B cell (primary cell): Measurements from ENCODE around the gene ZMAT5. TPM values are rescaled to one million over a fixed set of nuclear protein-coding genes. Genes with fewer than 3 reads are reported as not detected.

Experiments
- ATAC-seq: fragments of 200-7000 bp; cut with Tn5 transposase; one replicate; pipeline ENCODE4 v1.10.0; 2021; ENCODE audit warnings: low read depth, mild to moderate bottlenecking, moderate number of reproducible peaks, moderate library complexity
- CTCF ChIA-PET: fragments of 350-600 bp; sonication (Branson Sonifier 250); formaldehyde crosslinking; loops from one replicate; lab custom pipeline; 2021; ENCODE audit warnings: antibody characterized with exemption, inconsistent platforms; lab: Charles Lee
- POLR2A ChIA-PET: fragments of 350-600 bp; sonication (Branson Sonifier 250); formaldehyde crosslinking; loops from one replicate; lab custom pipeline; 2021; ENCODE audit warnings: antibody characterized with exemption; lab: Charles Lee
- DNase-seq: peaks from one replicate; pipeline ENCODE4 v3.0.0; 2013
- H2AFZ ChIP-seq: 2 replicates; pipeline ENCODE4 v1.6.1; 2012; ENCODE audit warnings: mild to moderate bottlenecking, low read depth, low read length; ENCODE audit not compliant: insufficient read depth, poor library complexity, severe bottlenecking
- H3K27ac ChIP-seq, 2 donors: 1 replicate in 1 of 2; 2 replicates in 1 of 2; pipeline ENCODE4 v1.5.1; 2012 to 2013; ENCODE audit warnings: low read length in 2 of 2, mild to moderate bottlenecking in 2 of 2, moderate library complexity in 1 of 2
- H3K27me3 ChIP-seq, 4 experiments: fragments of 200-600 bp in 1 of 4; sonication (generic) in 1 of 4; replicated peaks in 1 of 4; 1 replicate in 2 of 4; 2 replicates in 2 of 4; pipeline versions ENCODE4 v1.6.1 to v1.7.0; 2013 to 2016; ENCODE audit warnings: low read length in 3 of 4, mild to moderate bottlenecking in 2 of 4, mixed read lengths in 1 of 4, moderate library complexity in 1 of 4; ENCODE audit not compliant: insufficient read depth in 4 of 4, control insufficient read depth in 3 of 4; ENCODE audit errors: control extremely low read depth in 1 of 4
- H3K36me3 ChIP-seq, 2 experiments: replicated peaks in 1 of 2; 1 replicate in 1 of 2; 2 replicates in 1 of 2; pipeline versions ENCODE4 v1.6.1 to v1.7.1; 2013; ENCODE audit warnings: low read length in 1 of 2; ENCODE audit not compliant: insufficient read depth in 2 of 2, control insufficient read depth in 1 of 2; ENCODE audit errors: control extremely low read depth in 1 of 2, extremely low read depth in 1 of 2
- H3K4me1 ChIP-seq, 2 donors: fragments of 200-600 bp in 1 of 2; sonication (generic) in 1 of 2; 1 replicate in 1 of 2; 2 replicates in 1 of 2; pipeline versions ENCODE4 v1.5.1 to v1.6.1; 2013 to 2017; ENCODE audit warnings: low read length in 2 of 2; ENCODE audit not compliant: control insufficient read depth in 2 of 2, insufficient read depth in 2 of 2
- H3K4me2 ChIP-seq: replicated peaks from 2 replicates; pipeline ENCODE3; 2012; ENCODE audit warnings: mild to moderate bottlenecking, low read depth, low read length; ENCODE audit not compliant: poor library complexity, severe bottlenecking
- H3K4me3 ChIP-seq, 5 experiments: fragments of 200-600 bp in 1 of 5; sonication (generic) in 1 of 5; 1 replicate in 3 of 5; 2 replicates in 2 of 5; pipeline versions ENCODE4 v1.5.1 to v1.7.0; 2011 to 2016; ENCODE audit warnings: low read length in 4 of 5, mild to moderate bottlenecking in 4 of 5, low read depth in 2 of 5, control low read depth in 1 of 5, moderate library complexity in 1 of 5; ENCODE audit not compliant: insufficient read depth in 1 of 5; ENCODE audit errors: control extremely low read depth in 1 of 5, extremely low read depth in 1 of 5
- H3K79me2 ChIP-seq: fragments of 200-600 bp; sonication (generic); one replicate; pipeline ENCODE4 v1.6.0; 2016; ENCODE audit warnings: low read length; ENCODE audit not compliant: control insufficient read depth, insufficient read depth
- H3K9ac ChIP-seq: fragments of 200-600 bp; sonication (generic); 2 replicates; pipeline ENCODE4 v1.6.1; 2017; ENCODE audit warnings: mild to moderate bottlenecking, low read length, moderate library complexity
- H3K9me3 ChIP-seq, 3 donors: one replicate each; pipeline versions ENCODE4 v1.6.1 to v1.7.1; 2013; ENCODE audit warnings: low read length in 2 of 3; ENCODE audit not compliant: control insufficient read depth in 2 of 3, insufficient read depth in 1 of 3; ENCODE audit errors: control extremely low read depth in 1 of 3
- H4K20me1 ChIP-seq: 2 replicates; pipeline ENCODE4 v1.6.0; 2012; ENCODE audit warnings: mild to moderate bottlenecking, low read length; ENCODE audit not compliant: insufficient read depth, control insufficient read depth, poor library complexity, severe bottlenecking
- H3K27ac Mint-ChIP-seq: one replicate; pipeline ENCODE4 v1.8.0; 2021; ENCODE audit warnings: mixed read lengths
- H3K27me3 Mint-ChIP-seq: one replicate; pipeline ENCODE4 v1.8.0; 2021; ENCODE audit warnings: mixed read lengths
- H3K4me1 Mint-ChIP-seq: one replicate; pipeline ENCODE4 v1.8.0; 2021; ENCODE audit warnings: mixed read lengths
- H3K4me3 Mint-ChIP-seq: one replicate; pipeline ENCODE4 v1.8.0; 2021; ENCODE audit warnings: mixed read lengths
- H3K9me3 Mint-ChIP-seq: one replicate; pipeline ENCODE4 v1.8.0; 2022; ENCODE audit warnings: mixed read lengths; ENCODE audit not compliant: insufficient read depth
- EZH2 ChIP-seq: IDR thresholded peaks from 2 replicates; pipeline ENCODE4 v1.6.1; 2012; ENCODE audit warnings: borderline replicate concordance, low read depth, mild to moderate bottlenecking, moderate library complexity, low read length; ENCODE audit not compliant: insufficient read depth, poor library complexity, severe bottlenecking
- WGBS: methylation state at CpG from one replicate; pipeline ENCODE4 v1.1.5; 2013; ENCODE audit warnings: missing lambda C conversion rate; ENCODE audit not compliant: insufficient coverage; 5-methylcytosine and 5-hydroxymethylcytosine counted together
- intact Hi-C: fragments of 100-400 bp; cut with micrococcal nuclease; formaldehyde crosslinking; loops from one replicate; pipeline ENCODE4 v1.10.0; 2022
- polyA plus RNA-seq: library from polyadenylated mRNA; depleted of rRNA; stranded (reverse); fragments of >200 nt; gene quantifications from 2 replicates; pipeline ENCODE4 v1.2.3, GENCODE V29; 2012
- total RNA-seq, 2 donors: library from RNA; stranded (reverse); fragments of 120-200 nt in 1 of 2; gene quantifications; 1 replicate in 1 of 2; 2 replicates in 1 of 2; pipeline versions ENCODE4 v1.2.3 to v1.2.4, GENCODE V29; 2013 to 2022
- TF ChIP-seq, protein P1 (sequence below): fragments of 200-600 bp; IDR thresholded peaks from one replicate; pipeline ENCODE4 v1.8.0; 2022; ENCODE audit warnings: antibody characterized with exemption, mild to moderate bottlenecking

Gene ZMAT5
- total and polyA plus RNA-seq, 2 donors (not counting 1 experiment from before 2014, with no cell fraction given), result 17.8 to 26.3 TPM

GRCh38 chr22:29816539-29816938, 49.7 kb upstream of the ZMAT5 start:
- no peaks in the 10 kb centered on the region for H3K79me2 ChIP-seq
- H3K9me3 Mint-ChIP-seq, result no peaks in the 10 kb centered on the region
- WGBS, result 98% methylated on average over 5 of the region's 6 CpGs
- H2AFZ ChIP-seq, result no peak overlapping the region
- H3K4me1 ChIP-seq, result no peaks in the 10 kb centered on the region
- H3K36me3 ChIP-seq, result peaks cover 4 to 84% of the 10 kb centered on the region in 2 experiments
- intact Hi-C loops, result no loop called here
- H3K4me3 ChIP-seq, result no peak overlapping the region
- no peak overlapping the region for H3K4me3 Mint-ChIP-seq
- DNase-seq (no peak), ATAC-seq (no peak)
- H3K9me3 ChIP-seq, result no peaks in the 10 kb centered on the region
- no peaks in the 10 kb centered on the region for H3K27me3 Mint-ChIP-seq
- H3K4me2 ChIP-seq, result no peak overlapping the region
- no peak overlapping the region for H3K27ac ChIP-seq
- no peak overlapping the region for H3K27ac Mint-ChIP-seq
- no peaks in the 10 kb centered on the region for H3K4me1 Mint-ChIP-seq
- no peaks in the 10 kb centered on the region for H4K20me1 ChIP-seq
- ChIA-PET CTCF (interaction anchor here (1.1 kb wide), 1 partner anchor 187 kb away, joined by 3 read pairs; no protein-coding TSS in a partner anchor), POLR2A (no interaction called here)
- no peak for TF ChIP-seq EZH2
- TF ChIP-seq, protein P1, sequence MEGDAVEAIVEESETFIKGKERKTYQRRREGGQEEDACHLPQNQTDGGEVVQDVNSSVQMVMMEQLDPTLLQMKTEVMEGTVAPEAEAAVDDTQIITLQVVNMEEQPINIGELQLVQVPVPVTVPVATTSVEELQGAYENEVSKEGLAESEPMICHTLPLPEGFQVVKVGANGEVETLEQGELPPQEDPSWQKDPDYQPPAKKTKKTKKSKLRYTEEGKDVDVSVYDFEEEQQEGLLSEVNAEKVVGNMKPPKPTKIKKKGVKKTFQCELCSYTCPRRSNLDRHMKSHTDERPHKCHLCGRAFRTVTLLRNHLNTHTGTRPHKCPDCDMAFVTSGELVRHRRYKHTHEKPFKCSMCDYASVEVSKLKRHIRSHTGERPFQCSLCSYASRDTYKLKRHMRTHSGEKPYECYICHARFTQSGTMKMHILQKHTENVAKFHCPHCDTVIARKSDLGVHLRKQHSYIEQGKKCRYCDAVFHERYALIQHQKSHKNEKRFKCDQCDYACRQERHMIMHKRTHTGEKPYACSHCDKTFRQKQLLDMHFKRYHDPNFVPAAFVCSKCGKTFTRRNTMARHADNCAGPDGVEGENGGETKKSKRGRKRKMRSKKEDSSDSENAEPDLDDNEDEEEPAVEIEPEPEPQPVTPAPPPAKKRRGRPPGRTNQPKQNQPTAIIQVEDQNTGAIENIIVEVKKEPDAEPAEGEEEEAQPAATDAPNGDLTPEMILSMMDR, result no peak
- H3K27me3 ChIP-seq, result no peaks in the 10 kb centered on the region
- H3K9ac ChIP-seq, result no peak overlapping the region

DNA sequence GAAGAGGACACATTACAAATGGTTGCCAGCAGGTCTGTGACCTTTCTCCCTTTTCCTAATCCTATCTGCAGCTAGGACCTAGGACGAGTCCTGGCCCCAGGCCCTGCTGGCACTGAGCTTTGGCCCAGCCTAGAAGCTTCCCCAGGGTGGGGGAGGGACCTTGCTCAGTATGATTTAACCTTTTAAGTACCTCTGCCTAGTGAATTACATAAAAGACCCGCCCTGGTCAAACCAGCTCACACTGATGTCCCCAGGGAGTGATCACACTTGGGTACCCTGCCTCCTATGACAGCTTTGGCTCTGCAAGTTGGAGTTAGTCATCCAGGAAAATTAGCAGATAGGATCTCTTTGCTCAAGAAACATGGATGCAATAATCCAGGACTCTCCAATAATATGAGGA, 49.3 kb upstream of the ZMAT5 start:
- Histone ChIP-seq H4K20me1 (no peaks in the 10 kb centered on the region), H3K27ac (no peak overlapping the region), H3K4me3 (no peak overlapping the region), H2AFZ (no peak overlapping the region), H3K9ac (no peak overlapping the region), H3K36me3 (peaks cover 4 to 84% of the 10 kb centered on the region in 2 experiments), H3K79me2 (no peaks in the 10 kb centered on the region), H3K9me3 (no peaks in the 10 kb centered on the region), H3K4me1 (no peaks in the 10 kb centered on the region), H3K27me3 (no peaks in the 10 kb centered on the region), H3K4me2 (no peak overlapping the region)
- ChIA-PET POLR2A (no interaction called here), CTCF (interaction anchor here (1.1 kb wide), 1 partner anchor 188 kb away, joined by 3 read pairs; no protein-coding TSS in a partner anchor)
- no peak for ATAC-seq
- Mint-ChIP-seq H3K9me3 (no peaks in the 10 kb centered on the region), H3K4me3 (no peak overlapping the region), H3K27me3 (no peaks in the 10 kb centered on the region), H3K27ac (no peak overlapping the region), H3K4me1 (no peaks in the 10 kb centered on the region)
- TF ChIP-seq, protein P1, result no peak
- WGBS, result 100% methylated on average over 1 of the region's 2 CpGs
- intact Hi-C loops, result no loop called here
- DNase-seq, result no peak
